Suprapubic skin (tissue), 4 donors: Measurements from ENCODE around the gene GJB5. TPM values are rescaled to one million over a fixed set of nuclear protein-coding genes. Genes with fewer than 3 reads are reported as not detected.
A peak's percentile ranks its signal among the peaks of the same experiment; 100 is the strongest.

ENCODE experiments used
- DNase-seq, 2 donors: peaks; one replicate each; pipeline ENCODE4 v3.0.0-alpha.2; 2019; ENCODE audit warnings: low spot score in 2 of 2
- H3K27ac ChIP-seq: fragments of 200-600 bp; sonication (generic); one replicate; pipeline ENCODE4 v1.5.1; 2019
- H3K27me3 ChIP-seq: fragments of 200-600 bp; sonication (generic); one replicate; pipeline ENCODE4 v1.5.1; 2019
- H3K36me3 ChIP-seq: fragments of 200-600 bp; sonication (generic); one replicate; pipeline ENCODE4 v1.5.1; 2019
- H3K4me1 ChIP-seq: fragments of 200-600 bp; sonication (generic); one replicate; pipeline ENCODE4 v1.5.1; 2019
- H3K4me3 ChIP-seq: fragments of 200-600 bp; sonication (generic); one replicate; pipeline ENCODE4 v1.5.1; 2019; ENCODE audit warnings: mild to moderate bottlenecking
- H3K9me3 ChIP-seq: fragments of 200-600 bp; sonication (generic); one replicate; pipeline ENCODE4 v1.5.1; 2019
- EP300 ChIP-seq: sonication (generic); formaldehyde crosslinking; IDR thresholded peaks from one replicate; pipeline ENCODE4 v1.6.1; 2017; ENCODE audit warnings: antibody characterized with exemption
- POLR2A ChIP-seq, 2 donors: fragments of 450-650 bp; IDR thresholded peaks; one replicate each; pipeline ENCODE4 v1.6.1; 2017; ENCODE audit warnings: antibody characterized with exemption in 2 of 2, mild to moderate bottlenecking in 2 of 2, moderate library complexity in 2 of 2
- POLR2AphosphoS5 ChIP-seq, 3 donors: sonication (generic); formaldehyde crosslinking; IDR thresholded peaks; one replicate each; pipeline ENCODE4 v1.6.1; 2017; ENCODE audit warnings: antibody characterized with exemption in 3 of 3
- whole genome bisulfite sequencing: methylation state at CpG from one replicate; pipeline ENCODE4 v1.1.5; 2018; 5-methylcytosine and 5-hydroxymethylcytosine counted together
- total RNA-seq, 4 donors: library from RNA; depleted of rRNA; stranded (reverse); fragments of >200 nt; gene quantifications; one replicate each; pipeline ENCODE4 v1.1.0, GENCODE V29; 2016
- TF ChIP-seq, protein P1 (sequence below), 2 donors: fragments of 200-600 bp in 1 of 2; fragments of 450-650 bp in 1 of 2; sonication (generic) in 1 of 2; IDR thresholded peaks; one replicate each; pipeline ENCODE4 v1.5.1; 2016 to 2019; ENCODE audit warnings: antibody characterized with exemption in 2 of 2, mild to moderate bottlenecking in 1 of 2, moderate library complexity in 1 of 2

The GJB5 gene
- total RNA-seq, 4 donors from 2014 or later: 45.8 to 164 (median 123) TPM

DNA sequence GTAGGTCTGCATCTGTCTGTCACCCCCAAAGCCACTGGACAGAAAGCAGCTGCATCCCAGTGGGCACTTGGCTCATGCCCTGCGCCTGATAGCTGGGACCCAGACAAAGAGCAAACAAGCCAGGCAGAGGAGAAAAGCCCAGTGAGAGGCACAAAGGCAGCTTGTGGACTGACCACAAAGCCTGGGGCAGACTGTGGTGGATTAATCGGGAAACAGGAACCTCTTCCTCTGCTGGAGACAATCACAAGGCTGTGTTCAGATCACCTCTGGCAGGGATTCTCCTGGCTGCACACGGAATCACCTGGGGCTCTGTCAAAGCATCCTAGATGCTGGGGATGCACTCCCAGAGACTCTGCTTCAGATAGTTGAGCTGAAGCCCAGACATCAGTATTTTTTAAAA lies 15.2 kb upstream of the GJB5 start:
- H3K9me3 ChIP-seq: no peaks in the 10 kb centered on the region
- no peaks in the 10 kb centered on the region for H3K36me3 ChIP-seq
- no peak overlapping the region for H3K4me3 ChIP-seq
- H3K27me3 ChIP-seq: peaks cover 7% of the 10 kb centered on the region
- H3K27ac ChIP-seq: no peak overlapping the region
- DNase-seq: no peak
- 41% methylated on average over 2 of the region's 3 CpGs for WGBS
- H3K4me1 ChIP-seq: peaks cover 4% of the 10 kb centered on the region
- TF ChIP-seq, protein P1, sequence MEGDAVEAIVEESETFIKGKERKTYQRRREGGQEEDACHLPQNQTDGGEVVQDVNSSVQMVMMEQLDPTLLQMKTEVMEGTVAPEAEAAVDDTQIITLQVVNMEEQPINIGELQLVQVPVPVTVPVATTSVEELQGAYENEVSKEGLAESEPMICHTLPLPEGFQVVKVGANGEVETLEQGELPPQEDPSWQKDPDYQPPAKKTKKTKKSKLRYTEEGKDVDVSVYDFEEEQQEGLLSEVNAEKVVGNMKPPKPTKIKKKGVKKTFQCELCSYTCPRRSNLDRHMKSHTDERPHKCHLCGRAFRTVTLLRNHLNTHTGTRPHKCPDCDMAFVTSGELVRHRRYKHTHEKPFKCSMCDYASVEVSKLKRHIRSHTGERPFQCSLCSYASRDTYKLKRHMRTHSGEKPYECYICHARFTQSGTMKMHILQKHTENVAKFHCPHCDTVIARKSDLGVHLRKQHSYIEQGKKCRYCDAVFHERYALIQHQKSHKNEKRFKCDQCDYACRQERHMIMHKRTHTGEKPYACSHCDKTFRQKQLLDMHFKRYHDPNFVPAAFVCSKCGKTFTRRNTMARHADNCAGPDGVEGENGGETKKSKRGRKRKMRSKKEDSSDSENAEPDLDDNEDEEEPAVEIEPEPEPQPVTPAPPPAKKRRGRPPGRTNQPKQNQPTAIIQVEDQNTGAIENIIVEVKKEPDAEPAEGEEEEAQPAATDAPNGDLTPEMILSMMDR (IDR thresholded peaks at IDR 0.05): no peak
- TF ChIP-seq POLR2AphosphoS5 (IDR thresholded peaks at IDR 0.05) (no peak), EP300 (no peak), POLR2A (IDR thresholded peaks at IDR 0.05) (no peak)

DNA sequence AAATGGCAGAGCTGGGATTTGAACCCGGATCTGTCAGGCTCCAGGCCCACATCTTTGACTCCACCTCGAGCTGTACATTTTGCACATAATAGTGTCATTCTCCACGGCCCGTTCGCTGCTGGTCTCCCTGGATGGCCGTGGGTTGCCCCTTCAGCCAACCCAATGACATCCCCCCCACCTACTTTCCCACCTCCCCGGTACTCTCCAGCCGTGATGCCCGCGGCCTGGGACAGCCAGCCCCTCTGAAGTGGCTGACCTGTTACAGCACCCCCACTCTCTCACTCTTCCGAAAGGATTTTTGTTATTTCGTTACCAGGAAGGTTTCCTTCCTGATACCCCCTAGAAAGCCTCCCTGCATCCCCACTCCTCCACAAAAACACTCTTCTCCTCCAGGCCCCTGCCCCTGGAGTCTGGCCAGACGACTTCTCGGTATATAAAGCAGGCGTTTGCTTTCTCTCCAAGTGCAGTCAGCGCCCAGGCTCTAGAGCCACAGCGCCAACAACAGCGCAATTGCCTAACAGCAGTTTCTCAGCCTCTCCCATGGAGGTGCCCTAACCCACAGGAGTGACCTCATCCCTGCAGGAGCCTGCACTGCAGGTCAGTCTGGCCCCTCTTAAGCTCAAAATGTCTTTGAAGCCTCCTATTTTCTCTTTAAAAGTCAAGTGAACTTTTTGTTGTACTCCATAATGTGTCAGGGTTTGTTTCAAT lies 14.5 kb upstream of the GJB5 start:
- no peak for TF ChIP-seq POLR2A (IDR thresholded peaks at IDR 0.05)
- no peak for TF ChIP-seq POLR2AphosphoS5 (IDR thresholded peaks at IDR 0.05)
- no peak for TF ChIP-seq EP300
- DNase-seq: no peak
- Histone ChIP-seq H3K4me1 (peaks cover 4% of the 10 kb centered on the region), H3K36me3 (no peaks in the 10 kb centered on the region), H3K27me3 (peaks cover 7% of the 10 kb centered on the region), H3K27ac (no peak overlapping the region), H3K4me3 (no peak overlapping the region), H3K9me3 (no peaks in the 10 kb centered on the region)
- 47% methylated on average over 18 of the region's 18 CpGs for WGBS

DNA sequence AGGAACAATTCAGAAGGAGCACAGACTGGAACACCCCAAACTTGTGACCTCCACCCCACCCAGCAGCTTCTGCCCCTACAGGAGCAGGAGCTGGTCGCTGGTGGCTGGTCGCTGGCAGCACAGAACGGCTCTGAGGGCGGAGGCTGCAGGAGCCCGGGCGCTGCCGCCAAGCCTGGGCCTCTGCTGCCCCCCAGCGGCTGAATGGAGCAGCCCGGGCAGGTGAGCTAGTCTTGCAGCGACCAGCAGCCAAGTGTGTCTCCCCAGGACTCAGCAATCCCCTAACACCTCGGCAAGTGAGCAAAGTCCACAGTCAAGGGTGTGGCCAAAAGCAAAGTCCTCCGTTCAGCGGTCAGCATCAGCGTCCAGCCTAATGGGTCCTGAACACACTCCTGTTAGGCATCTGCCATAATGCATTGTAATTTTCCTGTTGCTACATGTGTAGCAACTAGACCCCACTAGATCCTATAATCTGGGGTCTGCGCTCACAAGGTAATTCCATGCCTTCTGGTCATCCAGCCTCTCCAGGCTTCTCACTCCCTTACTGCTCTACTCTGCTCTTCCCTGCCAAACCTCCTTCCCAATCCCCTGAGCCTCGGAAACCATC lies 12.1 kb upstream of the GJB5 start:
- Histone ChIP-seq H3K27ac (no peak overlapping the region), H3K36me3 (no peaks in the 10 kb centered on the region), H3K27me3 (peaks cover 2% of the 10 kb centered on the region), H3K4me1 (peaks cover 4% of the 10 kb centered on the region), H3K9me3 (no peaks in the 10 kb centered on the region), H3K4me3 (no peak overlapping the region)
- TF ChIP-seq POLR2AphosphoS5 (IDR thresholded peaks at IDR 0.05) (no peak), EP300 (no peak), POLR2A (IDR thresholded peaks at IDR 0.05) (no peak)
- TF ChIP-seq, protein P1 (IDR thresholded peaks at IDR 0.05): peak; percentile 50 to 98
- 15% methylated on average over 12 of the region's 16 CpGs for WGBS
- no peak for DNase-seq

DNA sequence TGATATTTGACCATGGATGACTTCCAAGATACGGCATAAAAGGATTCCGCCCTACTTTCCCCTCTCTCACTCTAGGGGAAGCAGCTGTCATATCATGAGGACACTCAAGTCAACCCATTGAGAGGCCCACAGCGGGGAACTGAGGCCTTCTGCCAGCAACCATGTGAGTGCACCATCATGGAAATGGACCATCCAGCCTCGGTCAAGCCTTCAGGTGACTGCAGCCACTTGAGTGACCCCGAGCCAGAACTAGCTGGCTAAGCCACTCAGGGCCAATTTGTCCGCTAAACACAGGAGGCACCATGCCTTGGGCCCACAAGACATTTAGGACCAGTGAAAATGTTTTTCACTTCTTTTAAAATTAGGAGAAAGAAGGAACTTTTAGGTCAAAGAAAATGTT lies 11.1 kb upstream of the GJB5 start:
- no peak for DNase-seq
- H3K9me3 ChIP-seq: no peaks in the 10 kb centered on the region
- H3K27ac ChIP-seq: no peak overlapping the region
- peaks cover 2% of the 10 kb centered on the region for H3K27me3 ChIP-seq
- H3K36me3 ChIP-seq: no peaks in the 10 kb centered on the region
- TF ChIP-seq EP300 (no peak), POLR2A (IDR thresholded peaks at IDR 0.05) (no peak)
- TF ChIP-seq, protein P1 (IDR thresholded peaks at IDR 0.05): no peak
- H3K4me3 ChIP-seq: no peak overlapping the region
- 85% methylated on average over 6 of the region's 6 CpGs for WGBS
- peaks cover 4% of the 10 kb centered on the region for H3K4me1 ChIP-seq

DNA sequence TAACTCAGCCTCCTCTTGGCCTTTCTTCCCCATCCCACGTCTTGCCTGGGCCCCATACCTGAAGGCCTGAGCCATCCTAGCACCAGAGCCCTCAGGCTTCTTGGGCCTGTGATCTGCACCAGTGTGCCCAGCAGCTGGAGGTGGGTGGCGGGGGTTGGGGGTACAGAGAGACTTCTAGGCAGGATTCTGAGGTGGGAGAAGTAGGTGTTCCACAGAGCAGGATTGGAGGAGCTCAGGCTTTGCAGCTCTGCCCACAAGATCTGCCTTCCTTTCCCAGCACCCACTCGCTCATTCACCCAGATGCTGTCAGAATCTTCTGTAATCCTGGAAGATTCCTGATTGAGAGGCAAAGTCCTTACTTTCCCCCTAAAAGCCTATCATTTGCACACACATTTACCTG lies 10.0 kb upstream of the GJB5 start:
- Histone ChIP-seq H3K4me3 (no peak overlapping the region), H3K27ac (no peak overlapping the region), H3K9me3 (no peaks in the 10 kb centered on the region), H3K36me3 (no peaks in the 10 kb centered on the region), H3K4me1 (peaks cover 4% of the 10 kb centered on the region), H3K27me3 (peaks cover 2% of the 10 kb centered on the region)
- no peak for DNase-seq
- WGBS: 80% methylated on average over 3 of the region's 3 CpGs
- TF ChIP-seq EP300: no peak
- TF ChIP-seq, protein P1 (IDR thresholded peaks at IDR 0.05): no peak
- TF ChIP-seq POLR2A (IDR thresholded peaks at IDR 0.05): no peak
- TF ChIP-seq POLR2AphosphoS5 (IDR thresholded peaks at IDR 0.05): no peak
